ENCODE data around the gene SMYD1. TPM values are rescaled to one million over a fixed set of nuclear protein-coding genes. Genes with fewer than 3 reads are reported as not detected.

Gene SMYD1
- total RNA-seq, 1 experiment from 2014 or later: not detected

- Histone ChIP-seq H3K27me3 (ENCODE audit: insufficient read depth, low read length) (no peaks in the 10 kb centered on the region), H3K79me2 (ENCODE audit: insufficient read depth, low read length) (no peaks in the 10 kb centered on the region), H3K4me1 (ENCODE audit: control insufficient read depth in 1 of 2, insufficient read depth in 2 of 2, low read length in 2 of 2) (no peaks in the 10 kb centered on the region), H3K9ac (ENCODE audit: low read length) (no peak overlapping the region), H3K9me2 (ENCODE audit: insufficient read depth) (no peaks in the 10 kb centered on the region), H2AFZ (ENCODE audit: low read depth, low read length, poor library complexity, severe bottlenecking) (no peak overlapping the region), H3K36me3 (ENCODE audit: control insufficient read depth in 1 of 2, insufficient read depth in 2 of 2, low read length in 2 of 2) (no peaks in the 10 kb centered on the region), H4K20me1 (ENCODE audit: insufficient read depth) (no peaks in the 10 kb centered on the region), H3K4me3 (replicated peaks in 1 of 2; ENCODE audit: low read depth in 1 of 2, low read length in 2 of 2) (no peak overlapping the region), H3K9me3 (ENCODE audit: control insufficient read depth in 1 of 2, insufficient read depth in 1 of 2, low read depth in 1 of 2, low read length in 2 of 2) (no peaks in the 10 kb centered on the region), H3K27ac (ENCODE audit: low read depth, low read length) (no peak overlapping the region), H3K4me2 (ENCODE audit: low read length) (no peak overlapping the region)
- DNase-seq (ENCODE audit: low read depth, low spot score): no peak
- intact Hi-C loops (cut with micrococcal nuclease): no loop called here
- ChIA-PET CTCF (interaction anchor here (1.1 kb wide), 1 partner anchor 37 kb away, joined by 3 read pairs; no protein-coding TSS in a partner anchor), POLR2A (no interaction called here), RAD21 (ENCODE audit: low non-redundant PET in 1 of 2, low total read pairs in 2 of 2, uncharacterized antibody in 2 of 2, unreplicated experiment in 2 of 2) (no interaction called here)
- BruUV-seq (replicated peaks): no TSS peak
- ATAC-seq: no peak
- TF ChIP-seq POLR2AphosphoS5 (IDR thresholded peaks at IDR 0.05; ENCODE audit: low read depth, low read length) (no peak), ELF1 (IDR thresholded peaks at IDR 0.05; ENCODE audit: borderline replicate concordance, low read depth) (no peak), FOSL1 (IDR thresholded peaks at IDR 0.05; ENCODE audit: low read depth) (no peak), JUND (IDR thresholded peaks at IDR 0.05) (no peak), ATF3 (IDR thresholded peaks at IDR 0.05) (no peak), ZNF274 (IDR thresholded peaks at IDR 0.05; ENCODE audit: low read depth, low read length) (no peak), CTCF (IDR thresholded peaks at IDR 0.05 in 2 of 3, conservative IDR thresholded peaks at IDR 0.05 in 1 of 3; ENCODE audit: borderline replicate concordance in 1 of 3, insufficient read depth in 1 of 3, low read depth in 2 of 3, low read length in 2 of 3) (no peak), EZH2 (IDR thresholded peaks at IDR 0.05) (no peak), ZBTB33 (IDR thresholded peaks at IDR 0.05; ENCODE audit: extremely low read depth, insufficient replicate concordance, low read length) (no peak), SRF (IDR thresholded peaks at IDR 0.05; ENCODE audit: low read depth) (no peak), CEBPB (IDR thresholded peaks at IDR 0.05; ENCODE audit: low read depth) (no peak), SIN3A (IDR thresholded peaks at IDR 0.05; ENCODE audit: low read depth) (no peak), CBX3 (IDR thresholded peaks at IDR 0.05; ENCODE audit: low read depth) (no peak), EZH2phosphoT487 (IDR thresholded peaks at IDR 0.05; ENCODE audit: borderline replicate concordance) (no peak), SP1 (IDR thresholded peaks at IDR 0.05; ENCODE audit: low read depth) (no peak), EGR1 (IDR thresholded peaks at IDR 0.05; ENCODE audit: low read depth) (no peak), RAD21 (IDR thresholded peaks at IDR 0.05; ENCODE audit: low read depth) (no peak), POLR2A (IDR thresholded peaks at IDR 0.05; ENCODE audit: borderline replicate concordance, extremely low read depth, insufficient read depth, insufficient read length) (no peak), ZFX (IDR thresholded peaks at IDR 0.05) (no peak)
Observed at GRCh38 chr2:88097192-88097591, 29.6 kb downstream of the SMYD1 start.

Measured in HCT116 (cell line).